ENCODE measurements around the gene TAF1B.

- TF ChIP-seq POLR2A (IDR thresholded peaks at IDR 0.05; ENCODE audit: low read length) (no peak), GATA1 (IDR thresholded peaks at IDR 0.05; ENCODE audit: low read depth, low read length) (no peak)
Observed at GRCh38 chr2:9971105-9971818, 128.0 kb downstream of the TAF1B start.

All from erythroblast (primary cell).